Suprapubic skin (tissue), 4 donors: ENCODE measurements around the gene TCERG1L.

Experiments used
- CTCF ChIP-seq, 2 donors: fragments of 200-600 bp in 1 of 2; fragments of 450-650 bp in 1 of 2; sonication (generic) in 1 of 2; IDR thresholded peaks; one replicate each; pipeline ENCODE4 v1.5.1; 2016 to 2019; ENCODE audit warnings: antibody characterized with exemption in 2 of 2, mild to moderate bottlenecking in 1 of 2, moderate library complexity in 1 of 2
- EP300 ChIP-seq: sonication (generic); formaldehyde crosslinking; IDR thresholded peaks from one replicate; pipeline ENCODE4 v1.6.1; 2017; ENCODE audit warnings: antibody characterized with exemption
- POLR2A ChIP-seq, 2 donors: fragments of 450-650 bp; IDR thresholded peaks; one replicate each; pipeline ENCODE4 v1.6.1; 2017; ENCODE audit warnings: antibody characterized with exemption in 2 of 2, mild to moderate bottlenecking in 2 of 2, moderate library complexity in 2 of 2
- POLR2AphosphoS5 ChIP-seq, 3 donors: sonication (generic); formaldehyde crosslinking; IDR thresholded peaks; one replicate each; pipeline ENCODE4 v1.6.1; 2017; ENCODE audit warnings: antibody characterized with exemption in 3 of 3

- no peak for TF ChIP-seq POLR2AphosphoS5 (IDR thresholded peaks at IDR 0.05)
- TF ChIP-seq CTCF (IDR thresholded peaks at IDR 0.05) = no peak
- no peak for TF ChIP-seq EP300
- TF ChIP-seq POLR2A (IDR thresholded peaks at IDR 0.05) = no peak
Measured at GRCh38 chr10:131062621-131063260, 248.8 kb downstream of the TCERG1L start.
